Measurements from ENCODE around the gene AUH.

The AUH gene

DNA sequence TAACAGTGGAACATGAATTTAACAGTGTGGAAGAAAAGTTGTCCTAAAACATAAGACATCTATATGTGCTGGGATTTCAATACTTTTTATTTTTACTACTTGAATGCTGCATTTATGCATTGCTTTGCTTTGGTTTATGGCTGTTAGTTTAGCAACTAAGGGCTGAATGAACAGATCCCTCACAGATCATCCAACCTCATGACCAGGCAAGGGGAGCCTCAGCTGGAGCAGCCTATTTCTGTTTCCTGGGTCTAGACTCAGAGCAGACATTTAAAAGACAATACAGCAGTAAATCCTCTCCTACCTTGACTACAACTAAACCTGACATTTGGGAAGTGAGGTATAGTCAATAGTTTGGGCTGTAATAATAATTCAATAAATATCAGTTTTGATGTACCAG lies 163.3 kb downstream of the AUH start:
- H3K27ac ChIP-seq (ENCODE audit: low read length): no peak overlapping the region
- peaks cover 27% of the 10 kb centered on the region for H3K4me1 ChIP-seq (ENCODE audit: control insufficient read depth, insufficient read depth, low read length)
- H3K9me3 ChIP-seq (ENCODE audit: control insufficient read depth in 2 of 2, low read length in 2 of 2): no peaks in the 10 kb centered on the region
- H3K4me3 ChIP-seq (ENCODE audit: low read length in 2 of 2): no peak overlapping the region
- no peaks in the 10 kb centered on the region for H3K27me3 ChIP-seq (ENCODE audit: control insufficient read depth in 1 of 2, insufficient read depth in 2 of 2, low read length in 2 of 2)
- H3K9ac ChIP-seq (ENCODE audit: low read length in 2 of 2): no peak overlapping the region
- H3K36me3 ChIP-seq (ENCODE audit: control insufficient read depth in 2 of 2, insufficient read depth in 2 of 2, low read length in 2 of 2): no peaks in the 10 kb centered on the region

DNA sequence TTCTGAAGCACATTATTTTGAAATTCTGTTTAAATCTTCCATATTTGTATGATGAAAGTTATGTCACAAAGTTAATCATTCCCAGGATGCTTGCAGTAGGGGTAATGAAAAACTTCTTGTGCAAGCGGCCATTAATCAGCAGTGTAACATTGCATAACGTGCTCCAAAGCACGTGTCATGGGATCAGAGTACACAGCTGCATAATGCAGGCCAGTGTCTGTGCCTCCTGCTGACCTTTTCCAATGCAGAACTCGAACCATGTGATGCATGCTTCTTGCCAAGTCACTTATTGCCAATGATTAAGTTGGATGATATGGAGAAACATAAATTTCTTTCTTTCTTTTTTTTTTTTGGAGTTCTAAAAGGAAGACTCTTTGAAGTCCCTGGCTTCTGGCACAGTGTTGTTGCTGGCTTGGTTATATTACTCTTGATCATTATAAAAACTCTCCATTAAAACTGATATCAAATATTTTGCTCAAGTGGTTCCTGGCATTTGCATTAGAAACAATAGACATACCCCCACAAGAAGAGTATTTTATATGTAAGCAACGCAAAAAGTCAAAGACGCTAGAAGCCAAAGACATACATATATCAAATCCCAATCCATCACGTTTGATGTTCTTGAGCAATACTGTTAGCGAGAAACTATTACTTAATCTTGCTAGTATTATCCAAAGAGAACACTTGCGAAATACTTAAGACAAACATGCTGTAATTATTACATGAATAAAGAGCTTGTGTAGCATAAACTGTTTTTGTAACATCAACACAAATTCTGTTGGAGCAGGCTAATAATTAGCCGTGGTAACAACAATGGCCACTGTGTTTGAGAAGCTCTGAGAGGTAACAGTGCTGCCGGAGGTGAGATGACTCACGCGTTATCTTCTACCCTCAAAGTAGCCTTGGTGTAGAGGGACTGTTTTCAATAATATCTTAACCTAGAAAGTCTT lies 164.2 kb downstream of the AUH start:
- Histone ChIP-seq H3K27me3 (ENCODE audit: control insufficient read depth in 1 of 2, insufficient read depth in 2 of 2, low read length in 2 of 2) (no peaks in the 10 kb centered on the region), H3K9ac (ENCODE audit: low read length in 2 of 2) (peak overlapping the region in 1 of 2 donors; percentile 3), H3K9me3 (ENCODE audit: control insufficient read depth in 2 of 2, low read length in 2 of 2) (no peaks in the 10 kb centered on the region), H3K4me3 (ENCODE audit: low read length in 2 of 2) (peak overlapping the region in 1 of 2 donors; percentile 13), H3K4me1 (ENCODE audit: control insufficient read depth, insufficient read depth, low read length) (peaks cover 35% of the 10 kb centered on the region), H3K27ac (ENCODE audit: low read length) (peak overlapping the region; percentile 18), H3K36me3 (ENCODE audit: control insufficient read depth in 2 of 2, insufficient read depth in 2 of 2, low read length in 2 of 2) (no peaks in the 10 kb centered on the region)

DNA sequence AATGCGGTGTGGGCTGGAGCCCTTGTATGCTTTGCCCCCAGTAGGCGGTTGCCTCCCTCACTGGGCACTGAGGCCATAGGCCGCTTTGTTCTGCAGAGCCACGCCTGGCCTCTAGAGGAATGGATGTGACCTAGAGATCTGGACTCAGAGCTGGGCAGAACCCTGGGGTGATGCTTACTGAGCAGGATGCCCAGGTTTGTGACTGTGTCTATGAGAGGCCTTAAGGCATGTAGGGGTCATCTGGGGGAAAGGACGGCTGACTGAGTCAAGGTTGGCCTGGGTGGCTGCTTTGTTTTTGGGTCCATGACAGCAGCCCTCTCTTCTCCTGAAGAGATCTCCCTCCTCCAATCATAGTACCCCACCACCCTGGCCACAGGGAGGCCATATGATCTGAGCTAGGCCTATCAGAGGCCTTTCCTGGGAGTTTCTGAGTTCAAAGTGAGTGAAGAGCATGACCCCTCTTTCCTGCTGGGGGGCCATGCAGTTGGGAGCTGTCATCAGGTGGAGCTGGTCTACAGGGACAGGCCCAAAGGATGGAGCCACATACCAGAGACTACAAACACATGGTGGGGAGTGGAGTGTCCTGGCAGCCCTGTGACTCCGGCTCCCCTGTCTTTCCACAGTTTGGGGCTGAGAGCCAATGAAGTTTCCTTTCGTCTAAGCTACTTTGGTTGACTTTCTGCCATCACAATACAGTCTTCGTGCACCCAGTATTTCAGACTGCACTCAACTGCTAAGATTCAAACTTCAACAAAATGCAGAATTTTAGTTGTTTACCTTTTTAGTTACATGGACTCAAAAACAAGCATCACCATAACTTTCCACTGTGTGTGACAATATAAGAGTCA lies 165.4 kb downstream of the AUH start:
- peak overlapping the region; percentile 59 for H3K27ac ChIP-seq (ENCODE audit: low read length)
- no peaks in the 10 kb centered on the region for H3K27me3 ChIP-seq (ENCODE audit: control insufficient read depth in 1 of 2, insufficient read depth in 2 of 2, low read length in 2 of 2)
- H3K4me3 ChIP-seq (ENCODE audit: low read length in 2 of 2): no peak overlapping the region
- H3K4me1 ChIP-seq (ENCODE audit: control insufficient read depth, insufficient read depth, low read length): peaks cover 43% of the 10 kb centered on the region
- H3K36me3 ChIP-seq (ENCODE audit: control insufficient read depth in 2 of 2, insufficient read depth in 2 of 2, low read length in 2 of 2): no peaks in the 10 kb centered on the region
- H3K9ac ChIP-seq (ENCODE audit: low read length in 2 of 2): no peak overlapping the region
- H3K9me3 ChIP-seq (ENCODE audit: control insufficient read depth in 2 of 2, low read length in 2 of 2): no peaks in the 10 kb centered on the region

DNA sequence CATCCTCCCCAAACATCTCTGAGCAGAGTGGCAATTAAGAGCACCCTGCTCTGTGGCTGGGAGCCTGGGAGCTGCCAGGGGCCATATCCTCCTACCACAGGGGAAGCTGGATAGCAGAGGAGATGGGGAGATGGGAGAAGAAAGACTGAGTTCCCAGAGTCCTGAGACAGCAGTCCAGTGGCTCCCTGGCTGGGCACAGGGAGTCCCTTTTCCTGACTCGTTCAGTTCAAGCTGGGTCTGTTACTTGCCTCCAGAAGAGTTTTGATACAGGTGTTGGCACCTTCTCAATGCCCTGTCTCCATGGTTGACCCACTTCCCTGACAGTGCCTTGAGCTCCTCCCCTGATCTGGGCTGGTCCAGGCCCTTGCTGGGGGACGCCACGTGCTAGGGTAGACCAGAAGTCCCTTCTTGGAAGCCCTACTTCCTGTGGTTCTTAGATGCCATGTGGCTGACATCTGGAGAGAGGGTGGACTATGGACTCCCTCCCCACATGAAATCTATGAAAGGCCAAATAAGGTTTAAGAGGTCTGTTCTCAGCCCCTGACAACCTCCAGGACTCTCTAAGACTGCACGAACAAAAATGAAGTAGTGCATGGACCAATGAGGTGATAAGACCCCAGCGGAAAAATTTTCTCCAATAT lies 166.2 kb downstream of the AUH start:
- no peak overlapping the region for H3K4me3 ChIP-seq (ENCODE audit: low read length in 2 of 2)
- H3K4me1 ChIP-seq (ENCODE audit: control insufficient read depth, insufficient read depth, low read length): peaks cover 43% of the 10 kb centered on the region
- H3K36me3 ChIP-seq (ENCODE audit: control insufficient read depth in 2 of 2, insufficient read depth in 2 of 2, low read length in 2 of 2): no peaks in the 10 kb centered on the region
- no peaks in the 10 kb centered on the region for H3K9me3 ChIP-seq (ENCODE audit: control insufficient read depth in 2 of 2, low read length in 2 of 2)
- peak overlapping the region; percentile 18 for H3K27ac ChIP-seq (ENCODE audit: low read length)
- H3K9ac ChIP-seq (ENCODE audit: low read length in 2 of 2): no peak overlapping the region
- H3K27me3 ChIP-seq (ENCODE audit: control insufficient read depth in 1 of 2, insufficient read depth in 2 of 2, low read length in 2 of 2): no peaks in the 10 kb centered on the region

DNA sequence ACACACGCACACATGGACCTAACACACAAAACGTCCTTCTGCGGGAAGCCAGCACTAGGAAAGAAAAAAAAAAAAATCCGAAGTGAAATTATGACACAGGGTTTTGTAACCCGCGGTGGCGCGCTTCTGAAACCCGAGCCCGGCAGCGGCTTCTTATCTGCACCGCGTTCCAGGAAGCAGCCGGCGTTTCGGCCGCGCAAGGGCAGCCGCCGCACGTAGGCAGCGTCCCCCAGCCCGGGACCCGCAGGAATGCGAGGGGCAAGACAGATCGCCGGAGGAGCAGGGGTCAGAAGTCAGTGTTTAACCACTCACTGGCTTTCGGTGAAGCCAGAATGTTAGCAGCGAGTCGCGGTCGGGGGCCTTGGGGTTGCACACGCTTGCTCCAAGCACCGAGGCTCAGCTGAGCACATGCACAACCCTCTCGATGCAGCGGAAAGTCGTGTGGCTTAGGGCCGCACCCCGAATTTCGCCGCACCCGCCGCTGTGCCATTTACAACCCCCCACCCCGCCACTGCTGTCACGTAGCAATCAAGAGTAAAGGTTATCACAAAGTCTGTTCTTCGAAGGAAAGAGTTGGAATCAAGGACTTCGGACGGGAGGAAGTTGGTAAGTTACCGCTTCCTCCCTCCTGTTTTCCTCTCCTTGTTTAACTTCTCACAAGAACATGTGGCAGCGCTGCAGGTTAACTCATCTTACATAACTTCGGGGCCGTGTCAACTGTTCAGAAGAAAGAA lies 167.9 kb downstream of the AUH start:
- peaks cover 43% of the 10 kb centered on the region for H3K4me1 ChIP-seq (ENCODE audit: control insufficient read depth, insufficient read depth, low read length)
- H3K9ac ChIP-seq (ENCODE audit: low read length in 2 of 2): peak overlapping the region; percentile 80
- no peaks in the 10 kb centered on the region for H3K9me3 ChIP-seq (ENCODE audit: control insufficient read depth in 2 of 2, low read length in 2 of 2)
- H3K27ac ChIP-seq (ENCODE audit: low read length): peak overlapping the region; percentile 96
- H3K27me3 ChIP-seq (ENCODE audit: control insufficient read depth in 1 of 2, insufficient read depth in 2 of 2, low read length in 2 of 2): no peaks in the 10 kb centered on the region
- peak overlapping the region; percentile 32 to 74 for H3K4me3 ChIP-seq (ENCODE audit: low read length in 2 of 2)
- no peaks in the 10 kb centered on the region for H3K36me3 ChIP-seq (ENCODE audit: control insufficient read depth in 2 of 2, insufficient read depth in 2 of 2, low read length in 2 of 2)

DNA sequence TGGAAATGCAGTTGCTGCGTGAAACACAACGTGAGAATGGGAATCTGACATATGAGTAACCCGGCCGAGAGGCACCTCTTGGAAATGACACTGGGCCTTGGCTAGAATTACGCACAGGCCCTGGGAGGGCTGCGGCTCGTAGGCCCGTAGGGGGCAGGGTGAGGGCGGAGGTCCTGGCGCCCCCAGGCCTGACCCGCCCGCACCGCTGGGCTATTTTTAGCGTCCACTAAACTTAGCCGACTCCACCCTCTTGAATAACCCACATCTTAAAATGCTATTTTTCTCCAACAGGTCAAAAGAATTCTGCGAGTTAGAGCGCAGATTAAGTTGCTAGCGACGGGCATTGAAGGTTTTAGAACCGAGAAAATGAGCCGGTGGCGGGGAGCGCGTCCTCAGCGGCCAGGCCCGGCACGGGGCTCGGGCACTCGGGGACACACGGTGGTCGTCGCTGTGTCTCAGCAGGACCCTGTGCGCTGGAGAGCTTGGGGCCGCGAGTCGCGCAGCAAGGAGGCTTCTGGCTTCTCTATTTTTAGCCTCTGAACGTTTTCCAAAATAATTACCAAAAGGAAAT lies 168.5 kb downstream of the AUH start:
- Histone ChIP-seq H3K9ac (ENCODE audit: low read length in 2 of 2) (peak overlapping the region; percentile 80), H3K4me1 (ENCODE audit: control insufficient read depth, insufficient read depth, low read length) (peaks cover 43% of the 10 kb centered on the region), H3K27ac (ENCODE audit: low read length) (peak overlapping the region; percentile 96), H3K4me3 (ENCODE audit: low read length in 2 of 2) (peak overlapping the region; percentile 32 to 74), H3K27me3 (ENCODE audit: control insufficient read depth in 1 of 2, insufficient read depth in 2 of 2, low read length in 2 of 2) (no peaks in the 10 kb centered on the region), H3K36me3 (ENCODE audit: control insufficient read depth in 2 of 2, insufficient read depth in 2 of 2, low read length in 2 of 2) (no peaks in the 10 kb centered on the region), H3K9me3 (ENCODE audit: control insufficient read depth in 2 of 2, low read length in 2 of 2) (no peaks in the 10 kb centered on the region)

DNA sequence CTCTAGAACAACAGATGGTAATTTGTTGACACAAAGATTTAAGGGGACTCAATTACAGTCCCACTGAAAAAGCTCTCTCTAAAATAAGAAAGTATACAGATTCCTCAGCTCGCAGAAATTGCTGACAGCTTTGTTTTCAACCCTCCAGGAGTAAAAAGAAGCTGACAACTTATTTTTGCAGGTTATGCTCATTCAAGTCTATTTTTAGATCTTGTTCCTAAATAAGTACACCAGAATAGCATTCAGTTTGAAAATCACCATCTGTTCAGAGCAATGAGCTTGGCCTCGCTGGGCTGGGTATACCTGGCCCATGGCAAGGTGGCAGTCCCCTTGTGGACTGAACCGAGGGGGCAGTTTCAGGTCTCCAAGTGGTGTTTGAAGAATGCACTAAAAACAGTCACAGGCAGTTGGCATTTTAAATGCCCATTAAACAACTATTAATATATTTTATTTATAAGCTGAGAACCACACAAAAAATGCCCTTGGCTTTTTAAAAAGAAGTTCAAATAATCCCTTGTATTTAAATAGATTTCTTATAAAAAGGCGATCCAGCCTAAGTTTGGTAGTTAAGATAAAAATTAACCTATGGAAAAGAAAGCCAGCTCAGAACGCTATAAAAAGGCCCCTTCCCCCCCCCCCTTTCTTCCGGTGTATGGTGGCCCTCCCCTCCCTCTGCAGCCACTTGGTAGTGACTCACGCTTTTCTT lies 169.2 kb downstream of the AUH start:
- H3K27me3 ChIP-seq (ENCODE audit: control insufficient read depth in 1 of 2, insufficient read depth in 2 of 2, low read length in 2 of 2): no peaks in the 10 kb centered on the region
- H3K9ac ChIP-seq (ENCODE audit: low read length in 2 of 2): peak overlapping the region; percentile 51 to 80
- H3K36me3 ChIP-seq (ENCODE audit: control insufficient read depth in 2 of 2, insufficient read depth in 2 of 2, low read length in 2 of 2): no peaks in the 10 kb centered on the region
- H3K4me3 ChIP-seq (ENCODE audit: low read length in 2 of 2): peak overlapping the region; percentile 32 to 74
- H3K4me1 ChIP-seq (ENCODE audit: control insufficient read depth, insufficient read depth, low read length): peaks cover 47% of the 10 kb centered on the region
- peak overlapping the region; percentile 96 for H3K27ac ChIP-seq (ENCODE audit: low read length)
- H3K9me3 ChIP-seq (ENCODE audit: control insufficient read depth in 2 of 2, low read length in 2 of 2): no peaks in the 10 kb centered on the region

DNA sequence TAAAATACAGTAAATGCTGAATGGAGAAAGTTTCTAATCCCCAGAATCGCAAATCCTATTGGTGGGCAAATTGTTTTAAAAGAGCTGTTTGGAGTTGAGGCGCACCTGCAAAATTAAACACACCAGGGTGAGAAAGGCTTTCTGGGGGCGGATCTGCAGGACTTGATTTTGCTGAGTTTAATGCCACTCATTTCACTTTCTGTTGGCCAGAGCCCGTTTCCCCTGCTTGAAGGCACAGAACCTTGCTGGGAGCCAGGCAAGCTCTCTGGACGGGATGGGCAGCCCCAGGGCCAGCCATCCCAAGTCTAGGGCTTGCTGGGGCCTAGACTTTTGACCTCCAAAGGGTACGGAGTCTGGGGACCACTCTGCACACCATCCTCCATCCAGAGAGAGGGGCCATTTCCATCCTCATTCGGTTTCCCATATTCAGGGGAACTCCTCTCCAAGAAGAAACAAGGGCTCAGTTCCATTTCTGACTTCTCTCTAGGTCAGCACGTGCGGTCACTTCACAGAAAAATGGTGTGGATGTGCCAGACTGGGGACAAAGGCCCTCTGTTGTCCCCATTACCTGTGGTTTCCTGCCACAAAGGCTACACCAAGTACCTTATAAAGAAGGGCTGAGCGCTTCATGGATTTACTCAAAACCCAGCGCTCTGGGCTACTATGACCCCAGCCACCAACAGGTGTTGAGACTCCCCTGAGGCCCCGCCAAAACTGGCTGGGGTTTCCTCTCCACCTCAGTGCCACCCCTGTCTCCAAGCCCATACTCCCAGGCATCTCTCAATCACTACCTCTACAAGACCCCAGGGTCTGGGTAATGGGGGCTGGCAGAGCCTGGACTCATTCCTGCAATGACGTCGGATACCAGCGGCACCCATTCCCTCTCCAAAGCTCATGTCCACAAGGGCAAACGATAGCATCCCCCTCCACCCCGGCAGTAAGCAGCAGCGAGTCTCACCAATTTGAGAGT lies 170.0 kb downstream of the AUH start:
- H3K27me3 ChIP-seq (ENCODE audit: control insufficient read depth in 1 of 2, insufficient read depth in 2 of 2, low read length in 2 of 2): no peaks in the 10 kb centered on the region
- peaks cover 53% of the 10 kb centered on the region for H3K4me1 ChIP-seq (ENCODE audit: control insufficient read depth, insufficient read depth, low read length)
- no peaks in the 10 kb centered on the region for H3K36me3 ChIP-seq (ENCODE audit: control insufficient read depth in 2 of 2, insufficient read depth in 2 of 2, low read length in 2 of 2)
- H3K27ac ChIP-seq (ENCODE audit: low read length): peak overlapping the region; percentile 96
- peak overlapping the region in 1 of 2 donors; percentile 80 for H3K9ac ChIP-seq (ENCODE audit: low read length in 2 of 2)
- no peaks in the 10 kb centered on the region for H3K9me3 ChIP-seq (ENCODE audit: control insufficient read depth in 2 of 2, low read length in 2 of 2)
- H3K4me3 ChIP-seq (ENCODE audit: low read length in 2 of 2): peak overlapping the region in 1 of 2 donors; percentile 30

DNA sequence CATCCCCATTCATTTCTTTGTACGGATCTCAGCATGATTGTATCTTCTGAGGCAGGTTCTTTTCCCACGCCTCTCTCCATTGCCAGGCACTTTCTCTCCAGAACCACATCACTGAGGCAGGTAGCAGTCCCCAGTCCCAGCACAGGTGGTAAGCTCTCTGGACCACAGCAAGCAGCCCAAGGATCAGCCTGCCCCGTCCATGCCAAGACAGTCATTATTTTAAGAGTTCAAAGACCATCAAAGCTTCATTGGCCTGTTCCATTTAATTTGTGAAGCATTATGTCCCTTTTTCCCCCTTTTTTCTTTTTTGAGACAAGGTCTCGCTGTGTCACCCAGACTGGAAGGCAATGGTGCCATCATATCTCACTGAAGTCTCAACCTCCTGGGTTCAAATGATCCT lies 171.7 kb downstream of the AUH start:
- Histone ChIP-seq H3K9me3 (ENCODE audit: control insufficient read depth in 2 of 2, low read length in 2 of 2) (no peaks in the 10 kb centered on the region), H3K27ac (ENCODE audit: low read length) (no peak overlapping the region), H3K4me3 (ENCODE audit: low read length in 2 of 2) (no peak overlapping the region), H3K27me3 (ENCODE audit: control insufficient read depth in 1 of 2, insufficient read depth in 2 of 2, low read length in 2 of 2) (no peaks in the 10 kb centered on the region), H3K9ac (ENCODE audit: low read length in 2 of 2) (no peak overlapping the region), H3K4me1 (ENCODE audit: control insufficient read depth, insufficient read depth, low read length) (peaks cover 42% of the 10 kb centered on the region), H3K36me3 (ENCODE audit: control insufficient read depth in 2 of 2, insufficient read depth in 2 of 2, low read length in 2 of 2) (no peaks in the 10 kb centered on the region)

Data from stomach smooth muscle (tissue), 2 donors.